GM12872 (cell line): ENCODE results near the gene COBL.

ENCODE experiments used
- TF ChIP-seq, protein P1 (sequence below): IDR thresholded peaks from 3 replicates; pipeline ENCODE4 v1.5.1; 2011; ENCODE audit warnings: low read depth, mild to moderate bottlenecking, low read length, moderate library complexity; ENCODE audit not compliant: insufficient read depth

The COBL gene

DNA sequence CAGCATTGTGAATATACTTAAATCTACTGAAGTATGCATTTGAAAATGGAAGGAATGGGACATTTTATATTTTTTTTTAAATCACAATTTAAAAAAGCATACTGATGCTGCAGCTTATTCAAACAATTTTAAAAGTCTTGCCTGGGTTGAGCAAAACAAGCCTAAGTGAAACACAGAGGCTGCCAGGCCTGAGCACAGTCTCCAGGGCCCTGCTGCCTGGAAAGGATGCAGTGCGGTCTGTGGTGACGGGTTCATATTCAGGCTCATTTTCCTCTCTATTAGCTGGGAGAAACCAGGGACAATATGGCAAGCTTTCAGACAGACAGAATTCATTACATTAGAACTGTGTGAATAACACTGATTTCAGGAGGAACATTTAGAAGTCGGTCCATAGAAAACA lies 251.9 kb downstream of the COBL start:
- TF ChIP-seq, protein P1, sequence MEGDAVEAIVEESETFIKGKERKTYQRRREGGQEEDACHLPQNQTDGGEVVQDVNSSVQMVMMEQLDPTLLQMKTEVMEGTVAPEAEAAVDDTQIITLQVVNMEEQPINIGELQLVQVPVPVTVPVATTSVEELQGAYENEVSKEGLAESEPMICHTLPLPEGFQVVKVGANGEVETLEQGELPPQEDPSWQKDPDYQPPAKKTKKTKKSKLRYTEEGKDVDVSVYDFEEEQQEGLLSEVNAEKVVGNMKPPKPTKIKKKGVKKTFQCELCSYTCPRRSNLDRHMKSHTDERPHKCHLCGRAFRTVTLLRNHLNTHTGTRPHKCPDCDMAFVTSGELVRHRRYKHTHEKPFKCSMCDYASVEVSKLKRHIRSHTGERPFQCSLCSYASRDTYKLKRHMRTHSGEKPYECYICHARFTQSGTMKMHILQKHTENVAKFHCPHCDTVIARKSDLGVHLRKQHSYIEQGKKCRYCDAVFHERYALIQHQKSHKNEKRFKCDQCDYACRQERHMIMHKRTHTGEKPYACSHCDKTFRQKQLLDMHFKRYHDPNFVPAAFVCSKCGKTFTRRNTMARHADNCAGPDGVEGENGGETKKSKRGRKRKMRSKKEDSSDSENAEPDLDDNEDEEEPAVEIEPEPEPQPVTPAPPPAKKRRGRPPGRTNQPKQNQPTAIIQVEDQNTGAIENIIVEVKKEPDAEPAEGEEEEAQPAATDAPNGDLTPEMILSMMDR, result no peak

DNA sequence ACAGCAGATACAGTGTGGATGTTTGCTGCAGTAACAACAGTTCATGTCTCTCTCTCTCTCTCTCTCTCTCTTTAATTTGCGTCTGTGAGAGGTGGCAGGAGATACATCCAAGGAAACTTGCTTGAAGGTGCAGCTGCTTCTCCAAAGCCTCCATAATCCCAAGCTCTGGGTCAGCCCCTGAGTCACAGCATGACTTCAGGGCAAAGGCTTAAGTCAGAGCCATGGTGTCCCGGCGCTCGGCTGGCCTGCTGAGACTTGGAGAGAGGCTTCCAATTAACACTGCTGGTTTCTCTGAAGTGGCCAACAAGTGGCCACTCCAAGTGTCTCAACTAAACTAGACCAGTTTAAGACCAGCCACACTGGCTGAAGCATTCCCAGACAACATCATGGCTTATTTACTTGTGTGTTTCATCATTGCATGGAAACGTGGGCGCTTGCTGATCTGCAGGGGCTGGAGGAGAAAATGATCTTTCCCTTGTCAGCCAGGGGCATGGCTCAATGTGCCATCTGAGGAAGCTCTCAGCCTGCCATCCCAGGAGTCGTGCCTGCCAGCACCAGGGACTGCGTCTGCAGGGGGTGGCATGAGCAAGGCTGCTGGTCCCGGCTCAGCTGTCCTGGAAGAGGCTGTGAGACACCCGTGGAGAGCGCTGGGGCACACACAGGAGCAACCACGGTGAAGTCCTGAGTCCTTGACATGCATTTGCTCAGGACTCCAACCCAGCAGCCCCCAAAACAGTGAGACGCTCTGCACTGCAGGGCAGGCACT lies 254.2 kb downstream of the COBL start:
- TF ChIP-seq, protein P1, result no peak

DNA sequence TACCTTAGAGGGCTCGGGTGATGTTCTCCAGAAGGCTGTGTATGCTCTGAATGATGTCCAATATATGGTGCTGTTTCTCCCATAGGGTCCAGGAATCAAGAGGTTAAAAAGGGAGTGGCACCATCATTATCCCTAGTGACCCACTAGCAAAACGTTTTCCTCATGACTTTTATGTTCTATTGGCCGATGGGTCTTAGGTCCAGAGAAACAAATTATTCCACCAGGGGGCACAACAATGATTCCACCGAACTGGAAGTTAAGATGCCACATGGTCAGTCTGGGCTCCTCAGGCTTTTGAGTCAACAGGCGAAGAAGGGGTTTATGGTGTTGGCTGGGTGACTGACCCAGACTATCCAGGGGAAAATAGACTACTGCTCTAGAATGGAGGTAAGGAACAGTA lies 256.1 kb downstream of the COBL start:
- TF ChIP-seq, protein P1, result no peak; the same call in 2 of the 3 replicates

DNA sequence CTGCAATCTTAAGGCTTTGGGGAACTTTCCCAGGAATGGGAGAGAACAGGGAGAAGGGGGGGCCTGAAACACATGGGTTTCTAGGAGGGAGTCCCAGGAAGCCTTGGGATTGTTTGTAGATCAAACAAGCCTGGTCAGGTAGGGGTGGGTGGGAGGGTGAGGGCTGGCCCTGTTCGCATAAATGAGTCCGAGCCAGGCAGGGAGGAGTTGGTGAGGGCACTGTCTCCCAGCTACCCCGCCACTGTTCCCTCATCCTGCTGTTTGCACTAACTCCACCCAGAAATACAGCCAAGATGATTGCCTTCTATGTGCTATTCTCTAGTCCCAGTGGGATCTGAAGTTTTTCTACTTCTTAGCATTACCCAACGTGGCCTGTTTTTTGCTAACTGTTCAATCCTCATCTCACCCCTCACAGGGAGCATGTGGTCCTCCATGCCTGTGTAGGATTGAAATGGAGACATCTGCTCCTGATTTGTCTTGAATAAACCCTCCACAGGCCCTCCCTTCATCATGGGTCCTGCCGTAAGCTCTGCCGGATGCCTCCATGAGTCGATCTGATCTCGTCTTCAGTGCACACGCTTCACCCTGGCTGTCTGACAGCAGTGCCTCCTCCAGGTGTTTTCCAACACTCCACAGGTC lies 257.0 kb downstream of the COBL start:
- TF ChIP-seq, protein P1, result no peak

DNA sequence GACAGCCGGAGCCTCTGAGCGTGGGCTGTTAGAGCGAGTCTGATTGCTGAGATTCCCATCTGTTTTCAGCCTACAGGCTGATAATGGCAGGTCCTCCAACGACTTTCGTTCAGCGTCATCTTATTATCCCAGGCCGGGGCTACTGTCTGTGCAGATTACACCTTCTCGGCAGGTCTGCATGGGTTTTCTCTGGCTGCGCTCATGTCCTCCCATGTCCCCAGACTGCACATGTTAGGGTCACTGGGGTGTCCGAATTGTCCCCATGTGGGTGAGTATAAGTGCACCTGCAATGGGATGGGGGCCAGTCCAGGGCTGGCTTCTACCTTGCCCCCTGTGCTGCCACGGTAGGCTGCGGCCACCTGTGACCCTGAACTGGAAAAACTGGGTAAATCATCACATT lies 257.8 kb downstream of the COBL start:
- TF ChIP-seq, protein P1, result no peak

DNA sequence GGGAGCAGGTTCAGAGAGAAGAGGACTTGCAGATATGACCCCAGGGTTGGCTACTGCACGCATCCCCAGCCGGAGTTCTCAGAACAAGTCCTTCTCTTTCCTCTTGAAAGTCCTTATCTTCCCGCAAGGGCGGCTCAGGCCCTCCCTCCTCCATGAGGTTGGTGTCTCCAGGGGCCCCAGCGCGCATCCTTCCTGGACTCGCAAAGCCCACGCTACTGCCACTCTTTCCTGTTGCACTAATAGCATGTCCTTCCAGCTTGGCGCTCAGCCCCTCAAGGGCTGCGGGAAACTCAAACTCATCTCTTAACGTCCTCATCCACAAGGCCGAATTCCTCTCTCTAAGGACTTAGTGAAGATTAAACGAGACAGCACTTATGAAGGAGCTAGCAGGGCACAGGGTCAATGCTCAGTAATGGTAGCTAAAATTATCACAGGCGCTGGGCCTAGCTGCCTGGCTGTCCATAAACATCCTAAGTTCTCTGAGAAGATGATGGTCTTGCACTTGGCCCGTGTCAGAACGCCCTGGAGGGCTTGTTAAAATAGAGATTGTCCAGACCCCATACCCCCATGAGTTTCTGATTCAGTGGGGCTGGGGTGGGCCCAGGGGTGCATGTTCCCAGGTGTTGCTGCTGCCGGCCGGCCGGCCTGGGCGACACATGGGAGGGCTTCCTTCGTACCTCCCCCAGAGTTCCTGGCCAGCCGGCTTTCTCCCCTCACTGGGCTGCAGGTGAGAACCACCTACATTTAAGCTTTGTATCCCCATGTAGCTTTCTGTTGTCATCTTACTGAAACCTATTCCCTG lies 261.4 kb downstream of the COBL start:
- TF ChIP-seq, protein P1, result no peak

DNA sequence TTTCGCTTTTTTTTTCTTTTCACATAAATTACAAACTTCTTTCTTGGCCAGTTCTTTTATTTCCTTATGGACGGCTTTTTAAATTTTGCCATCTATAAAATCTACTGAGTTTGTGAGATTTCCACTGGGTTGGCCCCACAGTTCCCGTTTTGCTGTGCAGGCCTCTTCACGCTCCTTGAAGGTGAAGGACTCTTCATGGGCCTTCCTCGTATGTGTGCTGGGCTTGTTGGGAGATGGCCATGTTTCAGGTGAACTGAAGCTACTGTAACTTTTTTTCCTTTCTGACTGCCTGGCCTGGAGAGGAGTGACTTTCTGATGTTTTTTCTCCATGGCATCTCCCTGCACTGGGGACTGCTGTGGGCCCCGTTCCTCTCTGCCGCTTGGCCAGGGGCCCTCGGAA lies 262.4 kb downstream of the COBL start:
- TF ChIP-seq, protein P1, result no peak
